Endothelial cell of umbilical vein (primary cell): ENCODE data around the gene SLC6A18. TPM values are rescaled to one million over a fixed set of nuclear protein-coding genes. Genes with fewer than 3 reads are reported as not detected.

Source experiments
- BruUV-seq: library from RNA; stranded (reverse); fragments of 400-500 nt; replicated peaks from 2 replicates; lab custom pipeline; 2021; lab: Mats Ljungman, UMichigan
- CTCF ChIA-PET: fragments of 300-600, 350-600 bp; sonication (Branson Sonifier 250); formaldehyde crosslinking; loops from one replicate; lab custom pipeline; 2021; ENCODE audit warnings: antibody characterized with exemption, inconsistent platforms; lab: Charles Lee
- POLR2A ChIA-PET: fragments of 300-600, 350-600 bp; sonication (Branson Sonifier 250); formaldehyde crosslinking; loops from one replicate; lab custom pipeline; 2021; ENCODE audit warnings: antibody characterized with exemption, inconsistent platforms; lab: Charles Lee
- DNase-seq: peaks from one replicate; pipeline ENCODE4 v3.0.0-alpha.2; 2011; ENCODE audit warnings: low read depth, low spot score
- FAIRE-seq: peaks from 2 replicates; lab custom pipeline; 2011; peaks lifted over from hg19 to GRCh38; lab: Jason Lieb, UNC
- H2AFZ ChIP-seq: 2 replicates; pipeline ENCODE4 v1.6.0; 2012; ENCODE audit warnings: low read depth, low read length, control low read depth, inconsistent platforms
- H3K27ac ChIP-seq: 2 replicates; pipeline ENCODE4 v1.5.1; 2011; ENCODE audit warnings: low read depth, mild to moderate bottlenecking, control low read depth, low read length, moderate library complexity; ENCODE audit not compliant: insufficient read depth
- H3K27me3 ChIP-seq, 2 experiments: 2 replicates each; pipeline versions ENCODE4 v1.6.0 to v1.6.1; 2011; ENCODE audit warnings: low read length in 2 of 2, mixed read lengths in 1 of 2; ENCODE audit not compliant: control insufficient read depth in 2 of 2, insufficient read depth in 2 of 2
- H3K36me3 ChIP-seq, 2 experiments: 2 replicates in 1 of 2; 3 replicates in 1 of 2; pipeline ENCODE4 v1.5.1; 2011; ENCODE audit warnings: low read length in 2 of 2, mild to moderate bottlenecking in 1 of 2, moderate library complexity in 1 of 2; ENCODE audit not compliant: control insufficient read depth in 2 of 2, insufficient read depth in 2 of 2; ENCODE audit errors: extremely low read depth in 1 of 2
- H3K4me1 ChIP-seq: 3 replicates; pipeline ENCODE4 v1.5.1; 2011; ENCODE audit warnings: mild to moderate bottlenecking, low read length; ENCODE audit not compliant: control insufficient read depth, insufficient read depth; ENCODE audit errors: extremely low read depth
- H3K4me2 ChIP-seq: 2 replicates; pipeline ENCODE4 v1.6.1; 2011; ENCODE audit warnings: low read length, control low read depth, mixed read lengths; ENCODE audit not compliant: insufficient read depth
- H3K4me3 ChIP-seq, 3 experiments: fragments of 200-600 bp in 1 of 3; sonication (generic), shearing (Covaris generic) in 1 of 3; replicated peaks in 1 of 3; 2 replicates each; pipeline ENCODE4 v1.5.1; 2011 to 2016; ENCODE audit warnings: control low read depth in 3 of 3, low read length in 3 of 3, mild to moderate bottlenecking in 2 of 3, inconsistent platforms in 1 of 3, low read depth in 1 of 3, moderate library complexity in 1 of 3; ENCODE audit not compliant: insufficient read depth in 1 of 3
- H3K79me2 ChIP-seq: 2 replicates; pipeline ENCODE4 v1.6.0; 2012; ENCODE audit warnings: low read length, inconsistent platforms; ENCODE audit not compliant: control insufficient read depth, insufficient read depth
- H3K9ac ChIP-seq: replicated peaks from 2 replicates; pipeline ENCODE3; 2011; ENCODE audit warnings: low read length, control low read depth; ENCODE audit not compliant: insufficient read depth; ENCODE audit errors: extremely low read depth
- H3K9me1 ChIP-seq: replicated peaks from 3 replicates; pipeline ENCODE4 v1.6.0; 2011; ENCODE audit warnings: mild to moderate bottlenecking, low read length; ENCODE audit not compliant: control insufficient read depth, insufficient read depth; ENCODE audit errors: extremely low read depth
- H3K9me3 ChIP-seq: replicated peaks from 2 replicates; pipeline ENCODE4 v1.5.1; 2012; ENCODE audit warnings: low read length, inconsistent platforms; ENCODE audit not compliant: control insufficient read depth, insufficient read depth
- H4K20me1 ChIP-seq: replicated peaks from 2 replicates; pipeline ENCODE3; 2011; ENCODE audit warnings: mild to moderate bottlenecking, low read length; ENCODE audit not compliant: control insufficient read depth, insufficient read depth; ENCODE audit errors: extremely low read depth
- EZH2 ChIP-seq: IDR thresholded peaks from 2 replicates; pipeline ENCODE4 v1.6.1; 2012; ENCODE audit warnings: borderline replicate concordance, low read depth, mild to moderate bottlenecking, moderate library complexity, low read length, inconsistent platforms; ENCODE audit not compliant: severe bottlenecking
- FOS ChIP-seq: IDR thresholded peaks from 2 replicates; pipeline ENCODE4 v1.6.1; 2011; ENCODE audit warnings: mild to moderate bottlenecking, low read length, moderate library complexity, borderline replicate concordance; ENCODE audit not compliant: insufficient read depth
- GATA2 ChIP-seq: IDR thresholded peaks from 2 replicates; pipeline ENCODE4 v1.7.0; 2011; ENCODE audit warnings: low read depth, mild to moderate bottlenecking, moderate library complexity, mixed read lengths, low read length; ENCODE audit not compliant: insufficient read length, insufficient read depth
- JUN ChIP-seq: IDR thresholded peaks from 2 replicates; pipeline ENCODE4 v1.6.1; 2011; ENCODE audit warnings: borderline replicate concordance, low read depth; ENCODE audit not compliant: insufficient read length, insufficient read depth
- MYC ChIP-seq: IDR thresholded peaks from one replicate; pipeline ENCODE4 v1.6.1; 2011; ENCODE audit warnings: mild to moderate bottlenecking, low read depth, low read length
- POLR2A ChIP-seq: IDR thresholded peaks from 2 replicates; pipeline ENCODE4 v1.6.1; 2012; ENCODE audit warnings: low read depth, mild to moderate bottlenecking, control low read depth, low read length
- POLR2AphosphoS5 ChIP-seq: IDR thresholded peaks from 2 replicates; pipeline ENCODE4 v1.6.1; 2012; ENCODE audit warnings: low read depth, mild to moderate bottlenecking, control low read depth, low read length, moderate library complexity; ENCODE audit not compliant: insufficient read depth
- dilution Hi-C: fragments of 300-500 bp; cut with MboI; formaldehyde crosslinking; loops from one replicate; pipeline ENCODE4 v1.15.0; 2019; ENCODE audit warnings: low sequenced_read_pairs; ENCODE audit not compliant: extremely low pct_ligation_motif_present
- intact Hi-C: fragments of 100-400 bp; cut with micrococcal nuclease; formaldehyde crosslinking; loops from one replicate; pipeline ENCODE4 v1.10.0; 2022
- polyA plus RNA-seq, 4 experiments: library from polyadenylated mRNA; depleted of rRNA in 3 of 4; stranded (reverse) in 3 of 4; unstranded in 1 of 4; fragments of >200 nt; gene quantifications; 2 replicates each; pipeline versions ENCODE4 v1.2.1 to v1.2.3, GENCODE V29; 2011 to 2012; ENCODE audit warnings: missing spikeins in 1 of 4
- total RNA-seq: library from RNA; stranded (reverse); gene quantifications from 2 replicates; pipeline ENCODE4 v1.2.3, GENCODE V29; 2021
- TF ChIP-seq, protein P1 (sequence below): IDR thresholded peaks from 2 replicates; pipeline ENCODE4 v1.6.1; 2011; ENCODE audit not compliant: insufficient read depth, insufficient read length
- TF ChIP-seq, protein P2 (sequence below), 2 donors: IDR thresholded peaks; 1 replicate in 1 of 2; 2 replicates in 1 of 2; pipeline ENCODE4 v1.5.1; 2011; ENCODE audit warnings: low read length in 2 of 2, mild to moderate bottlenecking in 2 of 2, moderate library complexity in 2 of 2, control low read depth in 1 of 2, inconsistent platforms in 1 of 2, low read depth in 1 of 2; ENCODE audit not compliant: insufficient read depth in 1 of 2; ENCODE audit errors: extremely low read depth in 1 of 2

SLC6A18 gene
- total and polyA plus RNA-seq, 2 donors (not counting 3 experiments of a cell fraction or from before 2014, with no cell fraction given) = not detected

DNA sequence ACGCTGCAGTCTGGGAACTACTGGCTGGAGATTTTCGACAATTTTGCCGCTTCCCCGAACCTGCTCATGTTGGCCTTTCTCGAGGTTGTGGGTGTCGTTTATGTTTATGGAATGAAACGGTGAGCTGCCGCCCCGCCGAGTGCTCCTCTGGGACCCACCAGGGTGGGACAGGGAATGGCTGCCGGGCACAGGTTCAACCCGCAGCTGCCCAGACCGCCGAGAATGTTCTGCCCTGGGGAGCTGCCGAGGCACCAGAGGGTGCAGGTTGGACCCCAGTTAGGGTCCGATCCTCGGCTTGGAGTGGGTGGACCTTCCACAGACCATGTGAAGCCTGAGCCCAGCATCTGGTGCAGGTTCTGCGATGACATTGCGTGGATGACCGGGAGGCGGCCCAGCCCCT lies 19.1 kb downstream of the SLC6A18 start:
- Histone ChIP-seq H4K20me1 (no peaks in the 10 kb centered on the region), H3K9me3 (no peaks in the 10 kb centered on the region), H2AFZ (no peak overlapping the region), H3K27ac (no peak overlapping the region), H3K4me2 (no peak overlapping the region), H3K79me2 (no peaks in the 10 kb centered on the region), H3K4me3 (no peak overlapping the region), H3K27me3 (peaks cover 0 to 3% of the 10 kb centered on the region in 2 experiments), H3K9ac (no peak overlapping the region), H3K4me1 (no peaks in the 10 kb centered on the region), H3K9me1 (no peaks in the 10 kb centered on the region), H3K36me3 (no peaks in the 10 kb centered on the region)
- DNase-seq (no peak), FAIRE-seq (no peak)
- CTCF ChIA-PET = no interaction called here
- TF ChIP-seq, protein P1, sequence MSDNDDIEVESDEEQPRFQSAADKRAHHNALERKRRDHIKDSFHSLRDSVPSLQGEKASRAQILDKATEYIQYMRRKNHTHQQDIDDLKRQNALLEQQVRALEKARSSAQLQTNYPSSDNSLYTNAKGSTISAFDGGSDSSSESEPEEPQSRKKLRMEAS = no peak
- TF ChIP-seq POLR2AphosphoS5 (no peak), MYC (no peak), GATA2 (no peak), FOS (no peak), EZH2 (no peak), POLR2A (no peak), JUN (no peak)
- TF ChIP-seq, protein P2, sequence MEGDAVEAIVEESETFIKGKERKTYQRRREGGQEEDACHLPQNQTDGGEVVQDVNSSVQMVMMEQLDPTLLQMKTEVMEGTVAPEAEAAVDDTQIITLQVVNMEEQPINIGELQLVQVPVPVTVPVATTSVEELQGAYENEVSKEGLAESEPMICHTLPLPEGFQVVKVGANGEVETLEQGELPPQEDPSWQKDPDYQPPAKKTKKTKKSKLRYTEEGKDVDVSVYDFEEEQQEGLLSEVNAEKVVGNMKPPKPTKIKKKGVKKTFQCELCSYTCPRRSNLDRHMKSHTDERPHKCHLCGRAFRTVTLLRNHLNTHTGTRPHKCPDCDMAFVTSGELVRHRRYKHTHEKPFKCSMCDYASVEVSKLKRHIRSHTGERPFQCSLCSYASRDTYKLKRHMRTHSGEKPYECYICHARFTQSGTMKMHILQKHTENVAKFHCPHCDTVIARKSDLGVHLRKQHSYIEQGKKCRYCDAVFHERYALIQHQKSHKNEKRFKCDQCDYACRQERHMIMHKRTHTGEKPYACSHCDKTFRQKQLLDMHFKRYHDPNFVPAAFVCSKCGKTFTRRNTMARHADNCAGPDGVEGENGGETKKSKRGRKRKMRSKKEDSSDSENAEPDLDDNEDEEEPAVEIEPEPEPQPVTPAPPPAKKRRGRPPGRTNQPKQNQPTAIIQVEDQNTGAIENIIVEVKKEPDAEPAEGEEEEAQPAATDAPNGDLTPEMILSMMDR (IDR thresholded peaks at IDR 0.05; ENCODE audit: extremely low read depth in 1 of 2, insufficient read depth in 1 of 2, low read depth in 1 of 2, low read length in 2 of 2) = no peak
- BruUV-seq = no TSS peak
- dilution Hi-C loops (no loop called here), intact Hi-C loops (no loop called here)
- POLR2A ChIA-PET = no interaction called here
